Astrocyte (in vitro differentiated cells and primary cell): ENCODE data around the gene POLR1D. TPM values are rescaled to one million over a fixed set of nuclear protein-coding genes. Genes with fewer than 3 reads are reported as not detected.

Source experiments
- DNase-seq: peaks from one replicate; pipeline ENCODE4 v3.0.0-alpha.2; 2010; ENCODE audit warnings: low read depth
- FAIRE-seq: peaks from 2 replicates; lab custom pipeline; 2011; peaks lifted over from hg19 to GRCh38; lab: Jason Lieb, UNC
- H2AFZ ChIP-seq: 2 replicates; pipeline ENCODE4 v1.6.0; 2012; ENCODE audit warnings: low read depth, low read length, inconsistent platforms
- H3K27ac ChIP-seq: 2 replicates; pipeline ENCODE4 v1.5.1; 2011; ENCODE audit warnings: low read depth, low read length, inconsistent platforms
- H3K27me3 ChIP-seq: 2 replicates; pipeline ENCODE4 v1.6.0; 2011; ENCODE audit warnings: low read length, inconsistent platforms; ENCODE audit not compliant: insufficient read depth
- H3K36me3 ChIP-seq: 2 replicates; pipeline ENCODE4 v1.5.1; 2011; ENCODE audit warnings: low read length, inconsistent platforms; ENCODE audit not compliant: insufficient read depth
- H3K4me1 ChIP-seq: 2 replicates; pipeline ENCODE4 v1.5.1; 2011; ENCODE audit warnings: low read length, inconsistent platforms; ENCODE audit not compliant: insufficient read depth
- H3K4me2 ChIP-seq: 2 replicates; pipeline ENCODE4 v1.6.0; 2012; ENCODE audit warnings: low read length, inconsistent platforms
- H3K4me3 ChIP-seq: 2 replicates; pipeline ENCODE4 v1.5.1; 2011; ENCODE audit warnings: low read depth, mild to moderate bottlenecking, low read length, inconsistent platforms; ENCODE audit not compliant: insufficient read depth
- H3K79me2 ChIP-seq: 2 replicates; pipeline ENCODE4 v1.6.0; 2012; ENCODE audit warnings: mild to moderate bottlenecking, low read length, inconsistent platforms; ENCODE audit not compliant: insufficient read depth
- H3K9ac ChIP-seq: 2 replicates; pipeline ENCODE4 v1.6.0; 2012; ENCODE audit warnings: mild to moderate bottlenecking, low read length, inconsistent platforms
- H3K9me3 ChIP-seq: 2 replicates; pipeline ENCODE4 v1.5.1; 2012; ENCODE audit warnings: low read depth, mild to moderate bottlenecking, low read length, inconsistent platforms; ENCODE audit not compliant: insufficient read depth
- H4K20me1 ChIP-seq: 2 replicates; pipeline ENCODE4 v1.6.0; 2012; ENCODE audit warnings: low read length, inconsistent platforms; ENCODE audit not compliant: insufficient read depth
- H3K27ac Mint-ChIP-seq: one replicate; pipeline ENCODE4 v1.8.0; 2021; ENCODE audit warnings: mild to moderate bottlenecking, mixed read lengths; ENCODE audit not compliant: unreplicated experiment
- H3K27me3 Mint-ChIP-seq: one replicate; pipeline ENCODE4 v1.8.0; 2021; ENCODE audit warnings: low read depth, mixed read lengths; ENCODE audit not compliant: unreplicated experiment
- H3K36me3 Mint-ChIP-seq: one replicate; pipeline ENCODE4 v1.8.0; 2021; ENCODE audit warnings: low read depth, mixed read lengths; ENCODE audit not compliant: unreplicated experiment
- H3K4me1 Mint-ChIP-seq: one replicate; pipeline ENCODE4 v1.8.0; 2021; ENCODE audit warnings: low read depth, mixed read lengths; ENCODE audit not compliant: unreplicated experiment
- H3K4me3 Mint-ChIP-seq: one replicate; pipeline ENCODE4 v1.8.0; 2021; ENCODE audit warnings: mild to moderate bottlenecking, moderate library complexity, mixed read lengths; ENCODE audit not compliant: unreplicated experiment
- H3K9me3 Mint-ChIP-seq: one replicate; pipeline ENCODE4 v1.8.0; 2021; ENCODE audit warnings: mild to moderate bottlenecking, mixed read lengths; ENCODE audit not compliant: unreplicated experiment
- EZH2 ChIP-seq: IDR thresholded peaks from 2 replicates; pipeline ENCODE4 v1.6.1; 2012; ENCODE audit warnings: mild to moderate bottlenecking, low read length, inconsistent platforms; ENCODE audit not compliant: insufficient read depth
- total RNA-seq: library from RNA; stranded (reverse); gene quantifications from 2 replicates; pipeline ENCODE4 v1.2.1, GENCODE V29; 2021
- TF ChIP-seq, protein P1 (sequence below): IDR thresholded peaks from 2 replicates; pipeline ENCODE4 v1.5.1; 2011; ENCODE audit warnings: low read depth, mild to moderate bottlenecking, inconsistent platforms, low read length, moderate library complexity; ENCODE audit not compliant: insufficient read depth

Gene POLR1D
- total RNA-seq, 1 donor from 2014 or later, result 118 TPM

DNA sequence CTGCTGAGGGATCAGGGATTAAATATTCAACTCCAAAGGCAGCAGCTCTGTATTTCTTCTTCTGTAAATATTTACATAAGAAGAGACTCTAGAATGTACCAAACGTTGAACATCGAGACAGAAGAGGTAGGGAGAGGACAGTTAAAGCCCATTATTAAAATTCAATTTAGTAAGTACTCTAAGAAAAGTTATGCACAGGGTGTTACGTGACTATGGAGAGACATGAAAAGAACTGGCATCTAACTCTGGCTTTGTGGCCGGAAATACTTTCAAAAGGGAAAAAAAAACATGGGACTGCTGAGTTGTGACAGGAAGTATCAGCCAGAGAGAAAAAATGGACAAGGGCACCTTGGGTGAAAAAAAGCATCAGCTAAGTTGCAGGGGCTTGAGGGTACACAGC, 38.0 kb upstream of the POLR1D start:
- Histone ChIP-seq H3K27me3 (no peaks in the 10 kb centered on the region), H3K4me1 (peaks cover under 1% of the 10 kb centered on the region), H3K4me3 (no peak overlapping the region), H3K4me2 (peak overlapping the region; percentile 62), H3K36me3 (no peaks in the 10 kb centered on the region), H3K9ac (no peak overlapping the region), H3K79me2 (no peaks in the 10 kb centered on the region), H4K20me1 (no peaks in the 10 kb centered on the region), H2AFZ (peak overlapping the region; percentile 47), H3K27ac (no peak overlapping the region), H3K9me3 (no peaks in the 10 kb centered on the region)
- Mint-ChIP-seq H3K4me3 (no peak overlapping the region), H3K27me3 (no peaks in the 10 kb centered on the region), H3K27ac (peak overlapping the region; percentile 44), H3K9me3 (no peaks in the 10 kb centered on the region), H3K36me3 (no peaks in the 10 kb centered on the region), H3K4me1 (peaks cover 17% of the 10 kb centered on the region)
- TF ChIP-seq, protein P1, sequence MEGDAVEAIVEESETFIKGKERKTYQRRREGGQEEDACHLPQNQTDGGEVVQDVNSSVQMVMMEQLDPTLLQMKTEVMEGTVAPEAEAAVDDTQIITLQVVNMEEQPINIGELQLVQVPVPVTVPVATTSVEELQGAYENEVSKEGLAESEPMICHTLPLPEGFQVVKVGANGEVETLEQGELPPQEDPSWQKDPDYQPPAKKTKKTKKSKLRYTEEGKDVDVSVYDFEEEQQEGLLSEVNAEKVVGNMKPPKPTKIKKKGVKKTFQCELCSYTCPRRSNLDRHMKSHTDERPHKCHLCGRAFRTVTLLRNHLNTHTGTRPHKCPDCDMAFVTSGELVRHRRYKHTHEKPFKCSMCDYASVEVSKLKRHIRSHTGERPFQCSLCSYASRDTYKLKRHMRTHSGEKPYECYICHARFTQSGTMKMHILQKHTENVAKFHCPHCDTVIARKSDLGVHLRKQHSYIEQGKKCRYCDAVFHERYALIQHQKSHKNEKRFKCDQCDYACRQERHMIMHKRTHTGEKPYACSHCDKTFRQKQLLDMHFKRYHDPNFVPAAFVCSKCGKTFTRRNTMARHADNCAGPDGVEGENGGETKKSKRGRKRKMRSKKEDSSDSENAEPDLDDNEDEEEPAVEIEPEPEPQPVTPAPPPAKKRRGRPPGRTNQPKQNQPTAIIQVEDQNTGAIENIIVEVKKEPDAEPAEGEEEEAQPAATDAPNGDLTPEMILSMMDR, result no peak
- no peak for TF ChIP-seq EZH2
- DNase-seq, result peak; percentile 17
- peak; percentile 49 for FAIRE-seq

DNA sequence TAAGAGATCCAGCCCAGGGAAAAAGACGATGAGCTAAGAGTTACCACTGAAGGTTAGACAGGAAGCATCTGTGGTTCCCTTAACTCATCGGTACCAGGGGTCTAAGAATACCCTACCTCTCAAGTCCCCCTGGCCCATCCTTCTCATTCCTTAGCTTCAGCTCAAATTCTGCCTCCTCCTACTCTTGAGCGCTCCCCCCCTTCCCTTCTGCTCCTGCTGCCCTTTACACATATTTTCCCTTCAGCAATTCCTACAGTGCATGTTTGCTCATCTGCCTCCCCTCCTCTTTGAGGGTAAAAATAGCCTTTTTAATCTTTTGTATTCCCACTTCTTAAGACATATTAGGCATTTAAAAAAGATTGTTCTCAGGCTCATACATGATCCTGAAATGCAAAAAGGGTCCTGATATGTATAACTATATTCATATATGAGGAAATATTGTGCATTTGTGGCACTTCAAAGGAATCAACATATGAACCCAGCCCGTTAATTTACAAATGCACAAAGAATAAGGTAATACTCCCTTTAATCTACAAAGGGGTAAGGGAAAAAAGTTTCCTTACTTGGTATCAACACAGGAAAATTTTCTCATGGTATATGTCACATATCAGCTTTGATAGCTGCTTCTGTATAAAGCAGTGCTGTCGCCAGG, 34.5 kb upstream of the POLR1D start:
- H4K20me1 ChIP-seq, result peaks cover 9% of the 10 kb centered on the region
- H3K4me3 Mint-ChIP-seq, result no peak overlapping the region

More for the DNA sequence above, 34.5 kb upstream of the POLR1D start:
- Mint-ChIP-seq H3K27ac (peak overlapping the region; percentile 70), H3K27me3 (no peaks in the 10 kb centered on the region), H3K4me1 (peaks cover 17% of the 10 kb centered on the region), H3K36me3 (no peaks in the 10 kb centered on the region), H3K9me3 (no peaks in the 10 kb centered on the region)
- no peak for DNase-seq
- Histone ChIP-seq H2AFZ (no peak overlapping the region), H3K4me1 (no peaks in the 10 kb centered on the region), H3K9me3 (no peaks in the 10 kb centered on the region), H3K27me3 (no peaks in the 10 kb centered on the region), H3K27ac (no peak overlapping the region), H3K4me2 (no peak overlapping the region), H3K79me2 (no peaks in the 10 kb centered on the region), H3K4me3 (no peak overlapping the region), H3K36me3 (no peaks in the 10 kb centered on the region), H3K9ac (no peak overlapping the region)
- no peak for FAIRE-seq
- TF ChIP-seq EZH2, result no peak
- TF ChIP-seq, protein P1, result no peak
